Measurements from ENCODE around the gene ATF7IP.
"Not testable (repeated sequence)": the region's sequence is repeated elsewhere in the genome, so short reads cannot be mapped to it uniquely, and the experiment has no call there.

Gene ATF7IP

GRCh38 chr12:14395074-14395778 is 29.7 kb downstream of the ATF7IP start:
- no peak for TF ChIP-seq CTCF (IDR thresholded peaks at IDR 0.05)
- H3K36me3 Mint-ChIP-seq (ENCODE audit: low read depth), result peaks cover 82% of the 10 kb centered on the region
- peaks cover 51% of the 10 kb centered on the region for H3K9me3 Mint-ChIP-seq
- peaks cover 48% of the 10 kb centered on the region for H3K4me1 Mint-ChIP-seq
- no peak for DNase-seq
- H3K27ac Mint-ChIP-seq, result peak overlapping the region; percentile 70
- peak overlapping the region; percentile 64 for H3K4me3 Mint-ChIP-seq
- H3K27me3 Mint-ChIP-seq (ENCODE audit: low read depth, poor library complexity), result no peaks in the 10 kb centered on the region

GRCh38 chr12:14396071-14396470 is 30.6 kb downstream of the ATF7IP start:
- H3K36me3 Mint-ChIP-seq (ENCODE audit: low read depth), result peaks cover 84% of the 10 kb centered on the region
- H3K4me3 Mint-ChIP-seq, result peak overlapping the region; percentile 70
- DNase-seq, result no peak
- no peak overlapping the region for H3K27ac Mint-ChIP-seq
- TF ChIP-seq CTCF (IDR thresholded peaks at IDR 0.05), result no peak
- H3K4me1 Mint-ChIP-seq, result peaks cover 44% of the 10 kb centered on the region
- no peaks in the 10 kb centered on the region for H3K27me3 Mint-ChIP-seq (ENCODE audit: low read depth, poor library complexity)
- H3K9me3 Mint-ChIP-seq, result peaks cover 59% of the 10 kb centered on the region

- no peaks in the 10 kb centered on the region for H3K27me3 Mint-ChIP-seq (ENCODE audit: low read depth, poor library complexity)
- no peak overlapping the region for H3K4me3 Mint-ChIP-seq
- H3K4me1 Mint-ChIP-seq, result peaks cover 31% of the 10 kb centered on the region
- H3K36me3 Mint-ChIP-seq (ENCODE audit: low read depth), result peaks cover 97% of the 10 kb centered on the region
- no peak for TF ChIP-seq CTCF (IDR thresholded peaks at IDR 0.05)
- H3K27ac Mint-ChIP-seq, result no peak overlapping the region
- no peak for DNase-seq
- peaks cover 74% of the 10 kb centered on the region for H3K9me3 Mint-ChIP-seq
Observed at GRCh38 chr12:14399871-14400270, 34.4 kb downstream of the ATF7IP start.

- DNase-seq, result no peak
- H3K9me3 Mint-ChIP-seq, result peaks cover 74% of the 10 kb centered on the region
- H3K27me3 Mint-ChIP-seq (ENCODE audit: low read depth, poor library complexity), result no peaks in the 10 kb centered on the region
- no peak for TF ChIP-seq CTCF (IDR thresholded peaks at IDR 0.05)
- no peak overlapping the region for H3K27ac Mint-ChIP-seq
- H3K4me1 Mint-ChIP-seq, result peaks cover 26% of the 10 kb centered on the region
- H3K36me3 Mint-ChIP-seq (ENCODE audit: low read depth), result peaks cover 100% of the 10 kb centered on the region
- H3K4me3 Mint-ChIP-seq, result no peak overlapping the region
Observed at GRCh38 chr12:14400599-14400998, 35.1 kb downstream of the ATF7IP start.

GRCh38 chr12:14401267-14401666 is 35.8 kb downstream of the ATF7IP start:
- not testable (repeated sequence) for H3K27me3 Mint-ChIP-seq (ENCODE audit: low read depth, poor library complexity); DNase-seq; H3K27ac Mint-ChIP-seq; H3K4me3 Mint-ChIP-seq
- Mint-ChIP-seq H3K9me3 (peaks cover 70% of the 10 kb centered on the region), H3K36me3 (ENCODE audit: low read depth) (peaks cover 100% of the 10 kb centered on the region), H3K4me1 (peaks cover 21% of the 10 kb centered on the region)

- Mint-ChIP-seq H3K36me3 (ENCODE audit: low read depth) (peaks cover 86% of the 10 kb centered on the region), H3K27ac (peak overlapping the region; percentile 83), H3K27me3 (ENCODE audit: low read depth, poor library complexity) (no peaks in the 10 kb centered on the region), H3K4me3 (no peak overlapping the region), H3K9me3 (peaks cover 56% of the 10 kb centered on the region), H3K4me1 (peaks cover 21% of the 10 kb centered on the region)
- DNase-seq, result no peak
- no peak for TF ChIP-seq CTCF (IDR thresholded peaks at IDR 0.05)
Observed at GRCh38 chr12:14402697-14403096, 37.2 kb downstream of the ATF7IP start.
